Activated T-cell treated with anti-CD3 and anti-CD28 coated beads for 48 hours (primary cell): Measurements from ENCODE around the gene NCKAP5L.

Experiments used
- DNase-seq: peaks from one replicate; pipeline ENCODE4 v3.0.0-alpha.2; 2020; ENCODE audit warnings: low read depth

The NCKAP5L gene

DNA sequence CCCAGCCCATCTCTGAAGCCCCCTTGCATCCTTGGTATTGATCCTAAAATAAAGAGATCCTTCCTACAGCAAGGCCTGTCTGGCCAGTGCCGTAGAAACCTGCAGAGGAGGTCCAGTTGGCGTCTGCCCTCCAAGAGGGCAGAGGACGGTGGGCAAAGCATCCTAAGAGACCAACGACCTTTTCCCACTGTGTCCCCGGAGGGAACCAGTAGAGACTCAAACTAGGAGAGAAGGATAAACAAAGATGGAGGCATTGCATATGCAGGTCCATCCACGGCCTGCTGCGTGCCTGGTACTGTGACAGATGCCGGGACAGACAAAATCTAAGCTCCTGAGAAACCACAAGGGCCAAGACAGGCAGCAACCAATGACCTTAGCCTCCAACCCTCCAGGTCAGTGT, 3.8 kb downstream of the NCKAP5L start:
- no peak for DNase-seq

DNA sequence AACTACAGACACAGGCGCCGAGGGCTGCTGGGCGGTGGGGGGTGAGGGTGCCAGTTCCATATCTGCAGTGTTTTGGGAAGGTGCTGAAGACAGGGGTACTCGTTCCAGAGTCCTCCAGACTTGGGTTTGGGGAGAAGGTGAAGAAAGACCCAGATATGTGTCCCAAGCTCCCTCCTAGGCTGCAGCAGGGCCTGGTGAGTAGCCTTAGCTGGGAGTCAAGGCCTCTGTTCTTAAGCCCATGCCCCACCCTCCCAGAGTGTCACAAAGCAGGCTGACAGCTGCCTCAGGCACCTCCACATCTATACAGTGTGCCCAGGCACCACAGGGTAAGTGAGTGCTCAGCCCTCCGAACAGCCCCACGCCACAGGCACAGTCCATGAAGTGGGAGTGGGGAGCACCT, 4.3 kb downstream of the NCKAP5L start:
- DNase-seq, result no peak

- no peak for DNase-seq
These were observed 4.9 kb downstream of the NCKAP5L start for GRCh38 chr12:49823350-49823749.

GRCh38 chr12:49821373-49822287, 6.6 kb downstream of the NCKAP5L start:
- no peak for DNase-seq

DNA sequence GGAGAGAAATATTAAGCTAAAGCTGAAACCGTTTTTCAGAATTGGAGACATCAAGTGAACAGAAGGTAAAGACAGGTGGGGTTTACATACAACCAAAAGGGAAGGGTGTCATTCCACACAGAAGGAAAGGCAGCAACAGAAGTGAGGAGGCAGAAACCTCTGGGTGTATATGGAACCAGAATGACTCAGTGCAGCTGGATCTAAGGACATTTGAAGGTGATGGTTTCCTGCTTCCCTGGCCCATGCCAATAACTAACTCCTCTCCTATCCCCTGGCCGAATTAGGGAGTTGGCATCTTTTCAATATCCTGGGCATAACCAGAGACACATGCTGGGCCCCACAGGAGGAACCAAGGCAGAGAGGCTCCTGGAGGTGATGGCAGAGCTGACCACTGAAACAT, 8.4 kb downstream of the NCKAP5L start:
- DNase-seq, result no peak

GRCh38 chr12:49818241-49818895, 9.8 kb downstream of the NCKAP5L start:
- DNase-seq, result no peak

DNA sequence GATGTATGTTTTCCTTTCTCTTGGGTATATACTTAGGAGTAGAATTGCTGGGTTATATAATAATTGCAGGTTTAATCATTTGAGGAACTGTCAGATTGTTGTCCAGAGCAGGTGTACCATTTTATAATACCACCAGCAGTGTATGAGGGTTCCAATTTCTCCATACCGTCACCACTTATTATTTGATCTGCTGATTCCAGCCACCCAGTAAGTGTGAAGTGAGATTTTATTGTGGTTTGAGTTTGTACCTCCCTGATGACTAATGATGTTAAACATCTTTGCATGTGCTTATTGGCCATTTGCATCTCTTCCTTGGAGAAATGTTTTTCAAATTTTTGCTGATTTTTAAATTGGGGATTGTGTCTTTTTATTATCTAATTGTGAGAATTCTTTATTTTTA, 15.1 kb downstream of the NCKAP5L start:
- DNase-seq, result no peak

DNA sequence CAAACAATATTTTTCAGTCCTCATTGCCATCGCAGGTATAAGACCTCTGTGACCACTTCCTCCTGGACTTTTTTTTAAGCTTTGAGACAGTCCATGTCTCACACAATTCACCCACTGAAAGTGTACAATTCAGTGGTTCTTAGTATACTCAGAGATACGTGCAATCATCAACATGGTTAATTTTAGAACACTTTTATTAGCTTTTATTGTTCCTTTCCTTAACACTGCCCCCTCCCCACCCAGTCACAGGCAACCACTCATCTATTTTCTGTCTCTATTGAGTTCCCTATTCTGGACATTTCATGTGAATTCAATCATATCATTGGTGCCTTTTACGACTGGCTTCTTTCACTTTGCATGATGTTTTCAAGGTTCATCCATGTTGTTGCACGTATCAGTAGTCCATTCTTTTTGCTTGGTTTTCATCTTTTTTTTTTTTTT, 16.2 kb downstream of the NCKAP5L start:
- no peak for DNase-seq

DNA sequence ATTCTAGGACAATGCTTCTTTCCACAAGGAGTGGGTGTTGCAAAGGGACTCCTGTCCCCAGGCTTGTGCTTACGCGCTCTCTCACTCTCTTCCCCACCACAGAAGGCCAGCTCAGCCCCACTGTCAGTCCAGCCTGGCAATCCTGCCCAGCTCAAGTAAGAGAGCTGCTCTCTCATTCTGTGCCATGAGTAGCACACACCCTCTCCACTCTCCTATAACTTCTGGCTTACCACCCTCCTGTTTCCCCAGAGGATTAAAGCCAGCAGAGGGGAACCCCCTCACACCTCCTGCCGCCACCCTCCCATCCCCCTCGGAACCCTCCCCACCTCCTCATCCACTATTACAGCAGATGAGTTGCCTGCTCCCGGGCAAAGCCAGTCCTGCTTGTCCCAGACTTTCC, 17.1 kb downstream of the NCKAP5L start:
- DNase-seq, result no peak

- no peak for DNase-seq
These were observed 18.3 kb downstream of the NCKAP5L start for GRCh38 chr12:49809906-49810389.

DNA sequence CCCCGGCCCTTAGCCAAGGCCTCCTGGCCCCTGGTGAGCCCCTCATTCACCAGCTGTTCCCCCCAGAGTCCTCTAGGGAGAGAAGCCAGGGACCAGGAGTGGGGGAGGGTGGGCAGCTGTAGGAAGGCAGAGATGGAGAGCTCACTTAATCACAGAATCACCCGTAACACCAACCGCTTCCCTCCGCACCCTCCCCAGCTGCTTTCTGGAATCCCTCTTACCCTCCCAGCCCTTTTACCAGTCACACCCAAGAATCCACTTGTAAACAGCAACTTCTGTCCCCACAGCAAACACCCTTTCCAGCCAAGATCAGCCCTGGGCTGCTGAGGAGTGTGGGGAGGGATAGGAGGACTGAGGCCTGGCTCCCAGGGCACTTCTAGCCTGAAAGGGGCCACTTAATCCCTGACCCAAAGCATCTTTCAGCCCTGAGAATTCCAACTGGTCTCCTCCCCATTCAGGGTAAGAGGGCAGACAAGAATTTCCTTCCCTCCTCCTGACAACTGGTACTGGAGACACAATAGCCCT, 18.8 kb downstream of the NCKAP5L start:
- no peak for DNase-seq

DNA sequence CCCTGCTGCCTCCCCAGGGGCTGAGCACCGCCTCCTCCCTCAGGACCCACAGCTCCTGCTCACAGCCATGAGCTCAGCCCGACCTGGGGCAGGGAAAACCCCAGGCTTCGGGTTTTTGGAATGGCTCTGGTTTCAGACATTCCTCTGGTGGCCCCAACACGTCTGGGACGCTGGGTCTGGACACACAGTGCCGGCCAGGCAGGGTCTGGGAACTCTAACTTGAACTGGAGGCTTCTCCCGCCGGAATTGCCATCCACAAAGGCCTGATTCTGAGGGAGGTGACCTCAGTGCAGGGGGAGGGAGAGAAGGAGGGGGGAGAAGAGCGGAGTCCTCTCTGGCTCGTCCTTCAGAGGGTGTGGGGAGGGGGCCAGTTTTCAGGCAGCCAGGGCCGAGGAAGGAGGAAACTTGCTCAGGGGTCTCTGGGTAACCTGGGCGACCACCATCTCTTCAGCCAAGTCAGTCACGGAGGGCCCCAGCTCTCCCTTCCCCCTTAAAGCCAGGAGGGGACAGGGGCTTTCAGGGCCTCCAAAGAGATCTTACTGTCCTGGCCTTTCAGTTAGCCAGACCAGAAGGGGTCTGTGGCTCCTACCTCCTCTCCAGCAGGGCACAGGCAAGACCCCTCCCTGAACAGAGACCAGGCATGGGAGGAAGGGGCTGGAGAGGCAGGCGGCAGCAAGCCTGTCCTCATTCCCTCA, 19.4 kb downstream of the NCKAP5L start:
- DNase-seq, result no peak

DNA sequence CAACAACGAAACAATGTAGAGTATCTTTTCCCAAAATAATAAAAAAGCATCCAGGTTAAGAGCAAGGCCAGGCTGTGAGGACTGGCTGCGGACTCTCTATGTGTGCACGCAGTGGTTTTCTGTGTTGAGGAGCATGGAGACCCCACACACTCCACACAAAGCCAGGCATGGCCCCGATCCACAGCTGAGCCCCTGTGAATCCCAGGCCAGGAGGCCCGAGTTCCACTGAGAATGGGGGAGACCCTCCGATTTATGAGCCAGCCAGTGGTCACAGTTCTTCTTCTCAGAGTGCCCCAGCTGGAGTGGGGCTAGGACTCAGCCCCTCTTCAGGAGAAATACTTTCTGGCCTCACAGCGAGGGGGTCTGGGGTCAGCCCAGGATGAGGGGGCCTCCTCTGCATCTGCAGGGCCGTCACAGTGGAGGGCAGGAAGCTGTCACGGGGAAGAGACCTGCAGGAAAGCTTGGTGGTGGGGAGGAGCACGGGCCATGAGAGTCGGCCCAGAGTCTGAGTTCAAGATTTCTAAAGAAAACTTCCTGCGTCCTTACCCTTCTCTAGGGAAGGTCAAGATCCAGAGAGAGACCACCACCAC, 20.1 kb downstream of the NCKAP5L start:
- no peak for DNase-seq

DNA sequence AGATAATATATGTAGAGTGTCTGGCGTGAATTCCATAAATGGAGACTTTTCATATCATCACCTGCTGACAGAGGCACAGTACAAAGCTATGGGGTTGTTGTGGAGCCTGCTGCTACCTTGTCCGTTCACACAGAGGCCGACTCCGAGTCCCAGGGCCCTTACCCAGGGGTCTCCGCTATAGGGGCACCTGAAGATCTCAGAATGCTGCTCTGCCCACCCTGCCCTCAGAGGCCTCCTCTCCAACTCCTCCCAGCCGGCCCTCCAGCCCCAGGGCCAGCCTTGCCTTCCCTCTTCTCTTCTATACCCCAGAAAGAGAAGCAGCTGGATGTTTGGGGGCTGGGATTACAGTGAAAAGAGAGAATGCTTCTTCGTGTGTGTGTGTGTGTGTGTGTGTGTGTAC, 21.3 kb downstream of the NCKAP5L start:
- no peak for DNase-seq

DNA sequence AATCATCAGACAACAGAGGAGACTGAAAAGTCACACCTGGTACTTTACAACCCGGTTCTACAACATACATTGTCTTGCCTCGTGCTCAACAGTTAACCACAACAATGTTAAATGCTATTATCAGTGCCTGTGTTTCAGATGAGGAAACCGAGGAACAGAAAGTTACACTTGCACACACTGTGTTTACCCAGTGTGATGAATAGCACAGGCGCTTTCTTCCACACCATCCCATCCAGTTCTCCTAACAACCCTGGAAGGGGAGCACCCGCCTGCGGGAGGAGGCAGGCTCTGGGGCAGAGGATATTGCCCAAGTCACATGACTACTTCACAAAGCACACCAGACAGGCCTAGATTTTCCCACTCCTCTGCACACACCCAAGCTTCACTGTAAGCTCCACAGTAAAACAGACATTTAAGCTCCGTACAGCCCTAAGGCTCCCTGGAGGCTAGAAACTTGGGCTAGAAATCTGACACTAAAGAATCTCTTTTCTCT, 21.8 kb downstream of the NCKAP5L start:
- no peak for DNase-seq

DNA sequence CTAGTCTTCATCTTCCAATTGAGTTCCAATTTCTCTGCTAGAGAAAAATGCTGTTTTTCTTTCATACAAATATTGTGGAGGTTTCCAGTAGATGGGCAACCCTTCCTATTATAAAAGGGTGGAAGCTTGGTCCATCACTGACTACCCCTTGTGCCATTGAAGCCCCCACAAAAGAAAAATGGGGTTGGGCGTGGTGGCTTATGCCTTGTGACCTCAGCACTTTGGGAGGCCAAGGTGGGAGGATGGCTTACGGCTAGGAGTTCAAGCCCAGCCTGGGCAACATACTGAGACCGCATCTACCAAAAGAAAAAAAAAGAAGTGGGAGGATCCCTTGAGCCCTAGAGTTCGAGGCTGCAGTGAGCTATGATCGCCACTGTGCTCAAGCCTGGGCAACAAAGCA, 22.8 kb downstream of the NCKAP5L start:
- no peak for DNase-seq

GRCh38 chr12:49804821-49805220, 23.4 kb downstream of the NCKAP5L start:
- DNase-seq, result no peak

DNA sequence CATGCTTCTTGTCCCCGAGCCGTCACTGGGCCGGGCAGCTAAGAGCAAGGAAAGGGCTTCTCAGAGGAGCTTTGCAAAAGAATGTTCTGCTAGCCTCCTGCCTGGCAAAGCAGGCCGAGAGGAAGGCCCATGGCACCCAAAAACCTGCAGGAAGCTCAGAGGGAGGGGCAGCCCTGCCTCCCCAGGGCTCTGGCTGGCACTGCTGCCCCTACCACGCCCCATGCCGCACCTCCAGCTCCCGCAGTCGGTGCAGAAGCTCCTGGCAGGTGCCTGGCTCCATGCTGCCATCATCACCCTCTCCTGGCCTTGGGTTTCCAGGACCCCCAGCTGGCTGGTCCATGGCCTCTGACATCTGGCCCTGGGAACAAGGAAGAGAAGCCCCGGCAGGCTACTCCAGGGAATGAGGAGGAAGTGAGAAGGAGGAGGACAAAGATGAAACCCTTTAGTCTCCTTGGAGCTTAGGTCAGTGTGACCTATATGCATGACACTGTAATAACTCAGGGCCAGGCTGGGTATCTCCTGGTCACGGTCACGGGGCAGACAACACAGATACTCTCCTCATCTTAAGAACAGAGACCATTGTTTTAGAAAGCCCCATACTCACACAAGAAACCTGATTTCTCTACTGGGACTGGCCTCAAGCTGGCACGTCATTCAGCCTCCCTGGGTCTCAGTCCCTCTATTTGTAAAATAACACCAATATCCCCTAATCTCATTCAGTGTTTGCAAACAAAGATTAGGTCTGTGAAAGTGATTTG, 24.3 kb downstream of the NCKAP5L start:
- DNase-seq, result no peak

GRCh38 chr12:49801141-49802063, 26.8 kb downstream of the NCKAP5L start:
- no peak for DNase-seq
